Neural crest cell (in vitro differentiated cells): ENCODE measurements around the gene PPP6R3. TPM values are rescaled to one million over a fixed set of nuclear protein-coding genes. Genes with fewer than 3 reads are reported as not detected.
"Not testable (repeated sequence)": the region's sequence is repeated elsewhere in the genome, so short reads cannot be mapped to it uniquely, and the experiment has no call there.

Experiments
- DNase-seq: peaks from one replicate; pipeline ENCODE4 v3.0.0; 2021; ENCODE audit warnings: low read depth, mixed read lengths, low spot score
- H3K27ac Mint-ChIP-seq: one replicate; pipeline ENCODE4 v1.8.0; 2021; ENCODE audit warnings: mild to moderate bottlenecking, mixed read lengths; ENCODE audit not compliant: unreplicated experiment
- H3K27me3 Mint-ChIP-seq: 2 replicates; pipeline ENCODE4 v1.8.0; 2021; ENCODE audit warnings: low read depth, mild to moderate bottlenecking, mixed read lengths
- H3K36me3 Mint-ChIP-seq: 2 replicates; pipeline ENCODE4 v1.8.0; 2021; ENCODE audit warnings: low read depth, mild to moderate bottlenecking, mixed read lengths
- H3K4me1 Mint-ChIP-seq: 2 replicates; pipeline ENCODE4 v1.8.0; 2021; ENCODE audit warnings: mixed read lengths
- H3K4me3 Mint-ChIP-seq: one replicate; pipeline ENCODE4 v1.8.0; 2021; ENCODE audit warnings: mild to moderate bottlenecking, mixed read lengths
- H3K9me3 Mint-ChIP-seq: 2 replicates; pipeline ENCODE4 v1.8.0; 2021; ENCODE audit warnings: mixed read lengths
- total RNA-seq: library from RNA; stranded (reverse); gene quantifications from 2 replicates; pipeline ENCODE4 v1.2.1, GENCODE V29; 2021
- TF ChIP-seq, protein P1 (sequence below): fragments of 200-600 bp; sonication (generic); conservative IDR thresholded peaks from 2 replicates; pipeline ENCODE4 v1.5.0; 2021; ENCODE audit warnings: antibody characterized with exemption, mild to moderate bottlenecking

The PPP6R3 gene
- total RNA-seq, 1 donor from 2014 or later, result 111 TPM

- Mint-ChIP-seq H3K36me3 (peaks cover 13% of the 10 kb centered on the region), H3K27me3 (no peaks in the 10 kb centered on the region), H3K4me1 (peaks cover 33% of the 10 kb centered on the region), H3K4me3 (no peak overlapping the region), H3K27ac (no peak overlapping the region), H3K9me3 (no peaks in the 10 kb centered on the region)
- no peak for DNase-seq
- TF ChIP-seq, protein P1, sequence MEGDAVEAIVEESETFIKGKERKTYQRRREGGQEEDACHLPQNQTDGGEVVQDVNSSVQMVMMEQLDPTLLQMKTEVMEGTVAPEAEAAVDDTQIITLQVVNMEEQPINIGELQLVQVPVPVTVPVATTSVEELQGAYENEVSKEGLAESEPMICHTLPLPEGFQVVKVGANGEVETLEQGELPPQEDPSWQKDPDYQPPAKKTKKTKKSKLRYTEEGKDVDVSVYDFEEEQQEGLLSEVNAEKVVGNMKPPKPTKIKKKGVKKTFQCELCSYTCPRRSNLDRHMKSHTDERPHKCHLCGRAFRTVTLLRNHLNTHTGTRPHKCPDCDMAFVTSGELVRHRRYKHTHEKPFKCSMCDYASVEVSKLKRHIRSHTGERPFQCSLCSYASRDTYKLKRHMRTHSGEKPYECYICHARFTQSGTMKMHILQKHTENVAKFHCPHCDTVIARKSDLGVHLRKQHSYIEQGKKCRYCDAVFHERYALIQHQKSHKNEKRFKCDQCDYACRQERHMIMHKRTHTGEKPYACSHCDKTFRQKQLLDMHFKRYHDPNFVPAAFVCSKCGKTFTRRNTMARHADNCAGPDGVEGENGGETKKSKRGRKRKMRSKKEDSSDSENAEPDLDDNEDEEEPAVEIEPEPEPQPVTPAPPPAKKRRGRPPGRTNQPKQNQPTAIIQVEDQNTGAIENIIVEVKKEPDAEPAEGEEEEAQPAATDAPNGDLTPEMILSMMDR, result no peak
Measured at GRCh38 chr11:68538025-68538424, 77.5 kb downstream of the PPP6R3 start.

- Mint-ChIP-seq H3K9me3 (no peaks in the 10 kb centered on the region), H3K27ac (peak overlapping the region; percentile 63), H3K4me1 (peaks cover 37% of the 10 kb centered on the region), H3K36me3 (peaks cover 16% of the 10 kb centered on the region), H3K27me3 (no peaks in the 10 kb centered on the region), H3K4me3 (no peak overlapping the region)
- TF ChIP-seq, protein P1, result no peak
- no peak for DNase-seq
Measured at GRCh38 chr11:68539395-68539794, 78.8 kb downstream of the PPP6R3 start.

DNA sequence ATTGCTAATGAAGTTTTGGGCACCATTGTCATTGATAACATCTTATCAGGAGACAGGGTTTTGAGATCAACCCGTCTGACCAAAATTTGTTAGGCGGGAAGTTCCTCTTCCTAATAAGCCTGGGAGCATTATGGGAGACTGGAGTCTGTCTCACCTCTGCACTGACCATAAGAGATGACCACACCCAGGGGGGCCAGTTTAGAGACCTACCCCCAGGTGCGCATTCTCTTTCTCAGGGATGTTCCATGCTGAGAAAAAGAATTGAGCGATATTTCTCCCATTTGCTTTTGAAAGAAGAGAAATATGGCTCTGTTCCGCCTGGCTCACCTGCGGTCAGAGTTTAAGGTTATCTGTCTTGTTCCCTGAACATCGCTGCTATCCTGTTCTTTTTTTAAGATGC lies 80.0 kb downstream of the PPP6R3 start:
- not testable (repeated sequence) for H3K4me3 Mint-ChIP-seq, H3K27ac Mint-ChIP-seq, DNase-seq, H3K9me3 Mint-ChIP-seq, H3K27me3 Mint-ChIP-seq
- Mint-ChIP-seq H3K36me3 (peaks cover 16% of the 10 kb centered on the region), H3K4me1 (peaks cover 32% of the 10 kb centered on the region)

DNA sequence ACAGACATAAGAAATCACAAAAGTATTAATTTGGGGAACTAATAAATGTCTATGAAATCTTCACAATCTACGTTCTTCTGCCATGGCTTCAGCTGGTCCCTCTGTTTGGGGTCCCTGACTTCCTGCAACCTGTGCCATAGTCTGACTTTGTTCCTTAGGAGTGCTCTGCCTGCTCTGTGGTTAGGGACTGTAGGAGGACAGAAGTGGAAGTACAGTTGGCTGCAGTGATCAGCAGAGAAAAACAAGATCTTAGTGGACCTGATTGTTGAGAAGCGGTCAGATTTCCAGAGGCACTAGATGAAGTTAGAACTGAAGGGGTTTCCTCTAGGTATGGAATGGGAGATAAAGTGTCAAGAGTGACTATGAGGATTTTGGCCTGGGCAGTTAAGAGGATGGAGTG lies 80.6 kb downstream of the PPP6R3 start:
- Mint-ChIP-seq H3K36me3 (peaks cover 16% of the 10 kb centered on the region), H3K27ac (no peak overlapping the region), H3K4me3 (no peak overlapping the region), H3K27me3 (no peaks in the 10 kb centered on the region), H3K4me1 (peaks cover 30% of the 10 kb centered on the region), H3K9me3 (no peaks in the 10 kb centered on the region)
- DNase-seq, result no peak
- TF ChIP-seq, protein P1, result no peak

GRCh38 chr11:68541991-68542390 lies 81.4 kb downstream of the PPP6R3 start:
- no peaks in the 10 kb centered on the region for H3K9me3 Mint-ChIP-seq

DNA sequence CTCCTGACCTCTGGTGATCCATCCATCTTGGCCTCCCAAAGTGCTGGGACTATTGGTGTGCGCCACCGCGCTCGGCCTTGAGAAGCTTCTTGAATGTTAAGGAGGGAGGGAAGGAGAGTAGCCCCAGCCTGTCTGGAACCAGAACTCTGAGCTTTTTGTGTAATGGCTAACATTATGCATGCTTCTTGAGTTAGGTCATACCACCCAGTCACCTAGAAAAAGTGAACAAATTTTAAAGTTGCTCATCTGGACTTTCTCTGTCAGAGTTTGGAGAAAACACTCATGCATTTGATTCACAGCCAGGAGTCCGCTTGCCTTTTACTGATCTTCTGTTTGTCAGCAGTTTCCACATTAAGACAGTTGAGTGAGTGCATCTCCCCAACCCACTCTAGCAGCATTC lies 82.1 kb downstream of the PPP6R3 start:
- Mint-ChIP-seq H3K27ac (no peak overlapping the region), H3K4me1 (peaks cover 25% of the 10 kb centered on the region), H3K36me3 (peaks cover 16% of the 10 kb centered on the region), H3K27me3 (no peaks in the 10 kb centered on the region), H3K4me3 (no peak overlapping the region), H3K9me3 (no peaks in the 10 kb centered on the region)
- TF ChIP-seq, protein P1, result no peak
- no peak for DNase-seq

More at GRCh38 chr11:68541991-68542390, 81.4 kb downstream of the PPP6R3 start:
- peaks cover 27% of the 10 kb centered on the region for H3K4me1 Mint-ChIP-seq
- H3K27me3 Mint-ChIP-seq, result no peaks in the 10 kb centered on the region
- TF ChIP-seq, protein P1, result no peak
- peaks cover 16% of the 10 kb centered on the region for H3K36me3 Mint-ChIP-seq
- no peak overlapping the region for H3K27ac Mint-ChIP-seq
- DNase-seq, result no peak
- no peak overlapping the region for H3K4me3 Mint-ChIP-seq
